Heart left ventricle (tissue), 13 donors: ENCODE measurements around the gene ASNSD1.
"Not testable (repeated sequence)": the region's sequence is repeated elsewhere in the genome, so short reads cannot be mapped to it uniquely, and the experiment has no call there.

Source experiments
- POLR2A ChIP-seq, 2 donors: fragments of 450-650 bp; IDR thresholded peaks; one replicate each; pipeline ENCODE4 v1.6.1; 2017; ENCODE audit warnings: antibody characterized with exemption in 2 of 2, mild to moderate bottlenecking in 2 of 2, moderate library complexity in 2 of 2
- TF ChIP-seq, protein P1 (sequence below), 12 donors: fragments of 200-600 bp; sonication (generic) in 4 of 12; IDR thresholded peaks; one replicate each; pipeline versions ENCODE4 v1.5.0 to v1.8.0; 2018 to 2022; ENCODE audit warnings: antibody characterized with exemption in 12 of 12, mild to moderate bottlenecking in 5 of 12
- donor health status: ischemic (EF 13 %, LVEDD 7.1; RV severe dilation, severe dysfunction).
- donor health status: DM: no; HTN: yes; CAD: no.
- donor health status: DM: no; HTN: no; CAD: no.
- donor health status: ischemic (EF 25% LVEDD 6.9; RV normal size, moderate dysfunction).
- donor health status: ischemic (EF 25% LVEDD 5.7; RV mildly dilated, moderate dysfunction).
- donor health status: ischemic (EF 35%, LVEDD 5.7; RV mildly dilated, moderate dysfunction).
- donor health status: nonischemic (EF 11% LVEDD 7.7; RV severe dilation, severe dysfunction).
- donor health status: DM: yes; HTN: yes; CAD: no.
- donor health status: PGD.
- donor health status: ischemic (EF 29% LVEDD 5.4; RV normal size, mild dysfunction).
- donor health status: nonischemic (EF 23%, LVEDD 6.1; RV moderate dilation, normal function).

DNA sequence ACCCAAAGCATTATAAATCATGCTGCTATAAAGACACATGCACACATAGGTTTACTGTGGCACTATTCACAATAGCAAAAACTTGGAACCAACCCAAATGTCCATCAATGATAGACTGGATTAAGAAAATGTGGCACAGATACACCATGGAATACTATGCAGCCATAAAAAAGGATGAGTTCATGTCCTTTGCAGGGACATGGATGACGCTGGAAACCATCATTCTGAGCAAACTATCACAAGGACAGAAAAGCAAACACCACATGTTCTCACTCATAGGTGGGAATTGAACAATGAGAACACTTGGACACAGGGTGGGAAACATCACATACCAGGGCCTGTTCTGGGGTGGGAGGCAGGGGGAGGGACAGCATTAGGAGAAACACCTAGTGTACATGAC lies 56.3 kb downstream of the ASNSD1 start:
- TF ChIP-seq, protein P1, sequence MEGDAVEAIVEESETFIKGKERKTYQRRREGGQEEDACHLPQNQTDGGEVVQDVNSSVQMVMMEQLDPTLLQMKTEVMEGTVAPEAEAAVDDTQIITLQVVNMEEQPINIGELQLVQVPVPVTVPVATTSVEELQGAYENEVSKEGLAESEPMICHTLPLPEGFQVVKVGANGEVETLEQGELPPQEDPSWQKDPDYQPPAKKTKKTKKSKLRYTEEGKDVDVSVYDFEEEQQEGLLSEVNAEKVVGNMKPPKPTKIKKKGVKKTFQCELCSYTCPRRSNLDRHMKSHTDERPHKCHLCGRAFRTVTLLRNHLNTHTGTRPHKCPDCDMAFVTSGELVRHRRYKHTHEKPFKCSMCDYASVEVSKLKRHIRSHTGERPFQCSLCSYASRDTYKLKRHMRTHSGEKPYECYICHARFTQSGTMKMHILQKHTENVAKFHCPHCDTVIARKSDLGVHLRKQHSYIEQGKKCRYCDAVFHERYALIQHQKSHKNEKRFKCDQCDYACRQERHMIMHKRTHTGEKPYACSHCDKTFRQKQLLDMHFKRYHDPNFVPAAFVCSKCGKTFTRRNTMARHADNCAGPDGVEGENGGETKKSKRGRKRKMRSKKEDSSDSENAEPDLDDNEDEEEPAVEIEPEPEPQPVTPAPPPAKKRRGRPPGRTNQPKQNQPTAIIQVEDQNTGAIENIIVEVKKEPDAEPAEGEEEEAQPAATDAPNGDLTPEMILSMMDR (IDR thresholded peaks at IDR 0.05), result not testable (repeated sequence)
- TF ChIP-seq POLR2A (IDR thresholded peaks at IDR 0.05), result not testable (repeated sequence)
